GM19372 (cell line): ENCODE measurements around the gene DOCK3.
"Not testable (repeated sequence)": the region's sequence is repeated elsewhere in the genome, so short reads cannot be mapped to it uniquely, and the experiment has no call there.

Experiments used
- ATAC-seq: cut with Tn5 transposase; IDR thresholded peaks from one replicate; pipeline ENCODE4 v1.9.1; 2021; ENCODE audit warnings: mild to moderate bottlenecking, low read depth, moderate library complexity; ENCODE audit not compliant: unreplicated experiment

DOCK3 gene

GRCh38 chr3:50961386-50961785 is 286.7 kb downstream of the DOCK3 start:
- ATAC-seq = no peak

GRCh38 chr3:50971487-50971924 is 296.8 kb downstream of the DOCK3 start:
- ATAC-seq = peak; percentile 57

GRCh38 chr3:50972029-50972428 is 297.3 kb downstream of the DOCK3 start:
- no peak for ATAC-seq

- ATAC-seq = not testable (repeated sequence)
These were observed 303.9 kb downstream of the DOCK3 start for GRCh38 chr3:50978586-50978985.

GRCh38 chr3:50978991-50979667 is 304.4 kb downstream of the DOCK3 start:
- ATAC-seq = no peak

GRCh38 chr3:50982540-50983325 is 308.0 kb downstream of the DOCK3 start:
- no peak for ATAC-seq

GRCh38 chr3:50983887-50984286 is 309.2 kb downstream of the DOCK3 start:
- ATAC-seq = no peak

GRCh38 chr3:50985893-50986292 is 311.2 kb downstream of the DOCK3 start:
- no peak for ATAC-seq

- ATAC-seq = no peak
These were observed 312.0 kb downstream of the DOCK3 start for GRCh38 chr3:50986726-50987125.

GRCh38 chr3:50994537-50994936 is 319.8 kb downstream of the DOCK3 start:
- no peak for ATAC-seq

GRCh38 chr3:50995085-50995824 is 320.5 kb downstream of the DOCK3 start:
- ATAC-seq = no peak

- ATAC-seq = no peak
These were observed 327.8 kb downstream of the DOCK3 start for GRCh38 chr3:51002495-51002894.

- ATAC-seq = no peak
These were observed 329.5 kb downstream of the DOCK3 start for GRCh38 chr3:51004235-51004634.

GRCh38 chr3:51024121-51024520 is 349.4 kb downstream of the DOCK3 start:
- ATAC-seq = no peak

GRCh38 chr3:51024765-51025632 is 350.3 kb downstream of the DOCK3 start:
- no peak for ATAC-seq

GRCh38 chr3:51031666-51032065 is 356.9 kb downstream of the DOCK3 start:
- ATAC-seq = no peak

- ATAC-seq = no peak
These were observed 360.9 kb downstream of the DOCK3 start for GRCh38 chr3:51035630-51036029.

GRCh38 chr3:51044982-51045381 is 370.3 kb downstream of the DOCK3 start:
- ATAC-seq = no peak

GRCh38 chr3:51052562-51052961 is 377.8 kb downstream of the DOCK3 start:
- no peak for ATAC-seq

- ATAC-seq = no peak
These were observed 382.4 kb downstream of the DOCK3 start for GRCh38 chr3:51057121-51057520.
